H1 (cell line): ENCODE measurements around the gene RAD51B. TPM values are rescaled to one million over a fixed set of nuclear protein-coding genes. Genes with fewer than 3 reads are reported as not detected.

Source experiments
- CTCF ChIA-PET: fragments of 300-600 bp; sonication (Branson Sonifier 250); formaldehyde crosslinking; loops from one replicate; lab custom pipeline; 2021; ENCODE audit not compliant: partially characterized antibody; lab: Charles Lee
- POLR2A ChIA-PET: fragments of 300-600 bp; sonication (Branson Sonifier 250); formaldehyde crosslinking; loops from one replicate; lab custom pipeline; 2021; ENCODE audit warnings: inconsistent platforms; ENCODE audit not compliant: partially characterized antibody; lab: Charles Lee
- DNase-seq, 2 experiments: peaks; one replicate each; pipeline versions ENCODE4 v3.0.0 to v3.0.0-alpha.2; 2010 to 2022; ENCODE audit warnings: low spot score in 2 of 2, low read depth in 1 of 2, mixed read lengths in 1 of 2
- FAIRE-seq: peaks from 2 replicates; lab custom pipeline; 2011; peaks lifted over from hg19 to GRCh38; lab: Jason Lieb, UNC
- H2AFZ ChIP-seq: 2 replicates; pipeline ENCODE4 v1.8.1; 2012; ENCODE audit warnings: low read length, inconsistent platforms
- H2AK5ac ChIP-seq: 2 replicates; pipeline ENCODE4 v1.6.1; 2013; ENCODE audit warnings: low read depth, low read length
- H2BK120ac ChIP-seq: replicated peaks from 2 replicates; pipeline ENCODE3; 2013; ENCODE audit warnings: low read depth, low read length, inconsistent platforms
- H2BK12ac ChIP-seq: 2 replicates; pipeline ENCODE4 v1.6.1; 2013; ENCODE audit warnings: low read depth, low read length
- H2BK15ac ChIP-seq: 2 replicates; pipeline ENCODE4 v1.6.1; 2013; ENCODE audit warnings: low read length
- H2BK20ac ChIP-seq: 2 replicates; pipeline ENCODE4 v1.6.1; 2013; ENCODE audit warnings: low read length
- H2BK5ac ChIP-seq: 2 replicates; pipeline ENCODE4 v1.6.1; 2013; ENCODE audit warnings: low read depth, low read length
- H3K14ac ChIP-seq: 2 replicates; pipeline ENCODE4 v1.6.1; 2013; ENCODE audit warnings: inconsistent platforms; ENCODE audit not compliant: insufficient read length
- H3K18ac ChIP-seq: 2 replicates; pipeline ENCODE4 v1.6.1; 2013; ENCODE audit warnings: low read length; ENCODE audit errors: extremely low read depth
- H3K23ac ChIP-seq: 2 replicates; pipeline ENCODE4 v1.6.1; 2013; ENCODE audit warnings: inconsistent platforms; ENCODE audit not compliant: insufficient read length
- H3K23me2 ChIP-seq: 2 replicates; pipeline ENCODE4 v1.6.1; 2013; ENCODE audit warnings: low read depth, low read length
- H3K27ac ChIP-seq: 2 replicates; pipeline ENCODE4 v1.6.1; 2011; ENCODE audit warnings: low read depth, low read length, inconsistent platforms
- H3K27me3 ChIP-seq, 4 experiments: replicated peaks in 1 of 4; 1 replicate in 1 of 4; 2 replicates in 3 of 4; pipeline versions ENCODE4 v1.6.1 to v1.8.1; 2011 to 2013; ENCODE audit warnings: low read length in 3 of 4, mild to moderate bottlenecking in 3 of 4, inconsistent platforms in 2 of 4, mixed read lengths in 2 of 4, moderate library complexity in 1 of 4; ENCODE audit not compliant: control insufficient read depth in 3 of 4, insufficient read depth in 3 of 4; ENCODE audit errors: extremely low read depth in 1 of 4
- H3K36me3 ChIP-seq, 4 experiments: 2 replicates each; pipeline versions ENCODE4 v1.6.1 to v1.8.1; 2011 to 2013; ENCODE audit warnings: mild to moderate bottlenecking in 4 of 4, low read length in 3 of 4, moderate library complexity in 2 of 4, control low read depth in 1 of 4, inconsistent platforms in 1 of 4; ENCODE audit not compliant: insufficient read depth in 4 of 4, control insufficient read depth in 2 of 4
- H3K4ac ChIP-seq: replicated peaks from 2 replicates; pipeline ENCODE3; 2013; ENCODE audit warnings: low read length, low read depth, mixed read lengths, inconsistent platforms; ENCODE audit not compliant: insufficient read length
- H3K4me1 ChIP-seq, 4 experiments: replicated peaks in 1 of 4; 1 replicate in 1 of 4; 2 replicates in 3 of 4; pipeline versions ENCODE4 v1.6.1 to v1.8.1; 2011 to 2013; ENCODE audit warnings: low read length in 3 of 4, inconsistent platforms in 2 of 4, mixed read lengths in 1 of 4; ENCODE audit not compliant: insufficient read depth in 4 of 4, control insufficient read depth in 3 of 4
- H3K4me2 ChIP-seq, 2 experiments: 2 replicates each; pipeline versions ENCODE4 v1.6.1 to v1.8.1; 2011 to 2013; ENCODE audit warnings: low read depth in 2 of 2, low read length in 2 of 2, control low read depth in 1 of 2, inconsistent platforms in 1 of 2, mild to moderate bottlenecking in 1 of 2; ENCODE audit not compliant: insufficient read depth in 1 of 2
- H3K4me3 ChIP-seq, 4 experiments: fragments of 200-600, 300-600 bp in 1 of 4; sonication (generic), shearing (Covaris generic), sonication (Bioruptor Twin) in 1 of 4; 2 replicates each; pipeline versions ENCODE4 v1.5.1 to v1.8.1; 2011 to 2016; ENCODE audit warnings: low read length in 4 of 4, low read depth in 3 of 4, control low read depth in 2 of 4, inconsistent platforms in 2 of 4, mild to moderate bottlenecking in 2 of 4, mixed read lengths in 1 of 4, moderate library complexity in 1 of 4; ENCODE audit not compliant: insufficient read depth in 2 of 4; ENCODE audit errors: extremely low read depth in 1 of 4
- H3K56ac ChIP-seq: replicated peaks from 2 replicates; pipeline ENCODE3; 2013; ENCODE audit warnings: low read depth, mild to moderate bottlenecking, mixed read lengths, low read length, inconsistent platforms; ENCODE audit not compliant: insufficient read length
- H3K79me1 ChIP-seq: 2 replicates; pipeline ENCODE4 v1.6.1; 2013; ENCODE audit warnings: low read depth, low read length, control low read depth
- H3K79me2 ChIP-seq, 2 experiments: 2 replicates each; pipeline versions ENCODE4 v1.6.1 to v1.8.1; 2012 to 2013; ENCODE audit warnings: low read length in 2 of 2, mild to moderate bottlenecking in 2 of 2, inconsistent platforms in 1 of 2; ENCODE audit not compliant: insufficient read depth in 2 of 2, control insufficient read depth in 1 of 2
- H3K9ac ChIP-seq, 4 experiments: replicated peaks in 1 of 4; 1 replicate in 1 of 4; 2 replicates in 3 of 4; pipeline versions ENCODE4 v1.6.1 to v1.8.1; 2011 to 2013; ENCODE audit warnings: low read depth in 3 of 4, low read length in 3 of 4, control low read depth in 2 of 4, mild to moderate bottlenecking in 2 of 4, moderate library complexity in 2 of 4, inconsistent platforms in 1 of 4; ENCODE audit errors: extremely low read depth in 1 of 4
- H3K9me3 ChIP-seq, 2 experiments: 2 replicates each; pipeline versions ENCODE4 v1.6.1 to v1.8.1; 2012 to 2013; ENCODE audit warnings: mild to moderate bottlenecking in 2 of 2, moderate library complexity in 2 of 2, control low read depth in 1 of 2, inconsistent platforms in 1 of 2, low read depth in 1 of 2, low read length in 1 of 2, mixed read lengths in 1 of 2; ENCODE audit not compliant: insufficient read depth in 2 of 2
- H4K20me1 ChIP-seq, 2 experiments: replicated peaks in 1 of 2; 2 replicates each; pipeline versions ENCODE3 to v1.8.1; 2011 to 2013; ENCODE audit warnings: inconsistent platforms in 2 of 2, low read length in 2 of 2, mild to moderate bottlenecking in 1 of 2; ENCODE audit not compliant: insufficient read depth in 2 of 2, control insufficient read depth in 1 of 2
- H4K5ac ChIP-seq: 2 replicates; pipeline ENCODE4 v1.6.1; 2013; ENCODE audit warnings: low read length, low read depth, mixed read lengths, inconsistent platforms; ENCODE audit not compliant: insufficient read length
- H4K8ac ChIP-seq: 2 replicates; pipeline ENCODE4 v1.8.0; 2013; ENCODE audit warnings: mild to moderate bottlenecking, moderate library complexity, low read length, inconsistent platforms; ENCODE audit not compliant: insufficient read depth; ENCODE audit errors: extremely low read depth
- H4K91ac ChIP-seq: replicated peaks from 2 replicates; pipeline ENCODE3; 2013; ENCODE audit warnings: low read length, mixed read lengths, inconsistent platforms; ENCODE audit not compliant: insufficient read length
- EZH2 ChIP-seq: fragments of 200-600 bp; sonication (generic); IDR thresholded peaks from 2 replicates; pipeline ENCODE4 v1.7.1; 2012; ENCODE audit warnings: low read depth, mild to moderate bottlenecking, moderate library complexity, low read length, inconsistent platforms; ENCODE audit not compliant: severe bottlenecking
- HDAC2 ChIP-seq, 2 experiments: fragments of 300-600 bp in 1 of 2; sonication (generic) in 1 of 2; IDR thresholded peaks; 2 replicates each; pipeline ENCODE4 v1.6.1; 2011 to 2012; ENCODE audit warnings: low read depth in 2 of 2, low read length in 2 of 2, mild to moderate bottlenecking in 2 of 2, moderate library complexity in 2 of 2, borderline replicate concordance in 1 of 2, inconsistent platforms in 1 of 2
- POLR2A ChIP-seq, 2 experiments: IDR thresholded peaks; 1 replicate in 1 of 2; 2 replicates in 1 of 2; pipeline ENCODE4 v1.6.1; 2011; ENCODE audit warnings: low read depth in 2 of 2, low read length in 2 of 2, mild to moderate bottlenecking in 2 of 2; ENCODE audit errors: control extremely low read depth in 1 of 2
- POLR2AphosphoS5 ChIP-seq: IDR thresholded peaks from 2 replicates; pipeline ENCODE4 v1.6.1; 2011; ENCODE audit warnings: low read depth, low read length
- RNF2 ChIP-seq: fragments of 200-900, 300-1000 bp; sonication (generic); IDR thresholded peaks from 2 replicates; pipeline ENCODE4 v1.7.1; 2016; ENCODE audit warnings: borderline replicate concordance, low read depth, mild to moderate bottlenecking, antibody characterized with exemption, low read length; ENCODE audit not compliant: poor library complexity, severe bottlenecking; ENCODE audit errors: missing control alignments
- WGBS, 2 experiments: shearing (Covaris generic) in 1 of 2; methylation state at CpG; one replicate each; pipeline versions ENCODE4 v1.1.6 to v1.1.7; 2013 to 2015; ENCODE audit warnings: low lambda C conversion rate in 2 of 2, mixed read lengths in 2 of 2, inconsistent platforms in 1 of 2, low coverage in 1 of 2, missing lambda C conversion rate in 1 of 2; ENCODE audit not compliant: insufficient replicate concordance in 2 of 2, insufficient coverage in 1 of 2, insufficient read length in 1 of 2; ENCODE audit errors: extremely low coverage in 1 of 2, missing lambda C conversion rate in 1 of 2; 5-methylcytosine and 5-hydroxymethylcytosine counted together
- polyA plus RNA-seq, 7 experiments: library from polyadenylated mRNA; depleted of rRNA in 3 of 7; stranded (reverse) in 5 of 7; unstranded in 2 of 7; fragments of >200 nt in 5 of 7; fragments of 200-250 nt in 2 of 7; gene quantifications; 1 replicate in 5 of 7; 2 replicates in 1 of 7; 4 replicates in 1 of 7; pipeline versions ENCODE4 v1.2.1 to v1.2.3, GENCODE V29; 2011 to 2013; ENCODE audit warnings: missing spikeins in 2 of 7, mixed read lengths in 2 of 7
- total RNA-seq: library from RNA; stranded (reverse); fragmentation: NEBNext Ultra II Directional; extraction: Animal tissue kit (Norgen Biotek cat#: 25700); gene quantifications from 2 replicates; pipeline ENCODE4 v1.2.1, GENCODE V29; 2021
- TF ChIP-seq, protein P1 (sequence below): IDR thresholded peaks from 2 replicates; pipeline ENCODE4 v1.6.1; 2011; ENCODE audit warnings: low read length, improper control_type of control experiment

RAD51B gene
- total and polyA plus RNA-seq, 2 of the 8 experiments (the other 6 are each of a cell fraction or from before 2014, with no cell fraction given): 3.9 to 14.9 TPM

GRCh38 chr14:67785270-67786109 is 34.1 kb upstream of the RAD51B start:
- CTCF ChIA-PET: interaction anchor here (1.1 kb wide), 1 partner anchor 15 kb away, joined by 3 read pairs; no protein-coding TSS in a partner anchor
- no peak overlapping the region for H4K5ac ChIP-seq
- FAIRE-seq (no peak), DNase-seq (no peak)
- no peak overlapping the region for H3K4me3 ChIP-seq
- no peak overlapping the region for H3K23ac ChIP-seq
- H3K9me3 ChIP-seq: no peaks in the 10 kb centered on the region
- H3K27me3 ChIP-seq: no peaks in the 10 kb centered on the region
- no peak overlapping the region for H2BK12ac ChIP-seq
- no peaks in the 10 kb centered on the region for H3K23me2 ChIP-seq
- whole genome bisulfite sequencing, 2 experiments: 81% methylated on average over 4 of the region's 4 CpGs; no CpG with 5 or more reads in 1 of the 2 experiments
- no peak overlapping the region for H3K14ac ChIP-seq
- H3K4ac ChIP-seq: no peak overlapping the region
- H3K18ac ChIP-seq: no peak overlapping the region
- no peak overlapping the region for H3K56ac ChIP-seq
- H3K4me2 ChIP-seq: no peak overlapping the region
- H2AFZ ChIP-seq: no peak overlapping the region
- H3K79me1 ChIP-seq: no peaks in the 10 kb centered on the region
- H2BK15ac ChIP-seq: no peak overlapping the region
- no peak overlapping the region for H2AK5ac ChIP-seq
- H3K79me2 ChIP-seq: no peaks in the 10 kb centered on the region
- H4K20me1 ChIP-seq: peaks cover 0 to 4% of the 10 kb centered on the region in 2 experiments
- H2BK5ac ChIP-seq: no peak overlapping the region
- H4K91ac ChIP-seq: no peak overlapping the region
- no peaks in the 10 kb centered on the region for H3K4me1 ChIP-seq
- POLR2A ChIA-PET: interaction anchor here (2.7 kb wide), 1 partner anchor 9 kb away, joined by 10 read pairs; no protein-coding TSS in a partner anchor
- H3K36me3 ChIP-seq: peaks cover 34 to 85% (median 70%) of the 10 kb centered on the region in 4 experiments
- TF ChIP-seq, protein P1, sequence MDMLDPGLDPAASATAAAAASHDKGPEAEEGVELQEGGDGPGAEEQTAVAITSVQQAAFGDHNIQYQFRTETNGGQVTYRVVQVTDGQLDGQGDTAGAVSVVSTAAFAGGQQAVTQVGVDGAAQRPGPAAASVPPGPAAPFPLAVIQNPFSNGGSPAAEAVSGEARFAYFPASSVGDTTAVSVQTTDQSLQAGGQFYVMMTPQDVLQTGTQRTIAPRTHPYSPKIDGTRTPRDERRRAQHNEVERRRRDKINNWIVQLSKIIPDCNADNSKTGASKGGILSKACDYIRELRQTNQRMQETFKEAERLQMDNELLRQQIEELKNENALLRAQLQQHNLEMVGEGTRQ: no peak
- no peak for TF ChIP-seq POLR2AphosphoS5
- no peak for TF ChIP-seq RNF2
- no peak for TF ChIP-seq POLR2A (IDR thresholded peaks at IDR 0.05; ENCODE audit: control extremely low read depth in 1 of 2, low read depth in 2 of 2, low read length in 2 of 2)
- TF ChIP-seq EZH2: no peak
- TF ChIP-seq HDAC2 (IDR thresholded peaks at IDR 0.05; ENCODE audit: borderline replicate concordance in 1 of 2, low read depth in 2 of 2, low read length in 2 of 2): no peak
- no peak overlapping the region for H3K9ac ChIP-seq
- H3K27ac ChIP-seq: no peak overlapping the region
- H4K8ac ChIP-seq: no peak overlapping the region
- H2BK20ac ChIP-seq: no peak overlapping the region
- H2BK120ac ChIP-seq: no peak overlapping the region
